OCI-LY3 (cell line): ENCODE data around the gene STAC2.

Experiments used
- H2AFZ ChIP-seq: fragments of 200-600, 300-600 bp; shearing (Covaris generic); 2 replicates; pipeline ENCODE4 v1.6.0; 2014; ENCODE audit warnings: antibody characterized with exemption, low read depth, low read length
- H3K27ac ChIP-seq: fragments of 200-600, 300-600 bp; sonication (generic); 2 replicates; pipeline ENCODE4 v1.5.1; 2014; ENCODE audit warnings: mild to moderate bottlenecking, low read length, moderate library complexity, mixed read lengths
- H3K27me3 ChIP-seq: fragments of 200-600, 300-600 bp; sonication (generic); 2 replicates; pipeline ENCODE4 v1.6.1; 2014; ENCODE audit warnings: low read depth, low read length, mixed read lengths
- H3K36me3 ChIP-seq: fragments of 200-600, 300-600 bp; sonication (generic); replicated peaks from 2 replicates; pipeline ENCODE3; 2014; ENCODE audit warnings: low read depth, low read length, mixed read lengths
- H3K4me1 ChIP-seq: fragments of 300-600, 200-600 bp; sonication (generic); 2 replicates; pipeline ENCODE4 v1.6.1; 2014; ENCODE audit warnings: low read length, mixed read lengths
- H3K4me2 ChIP-seq: fragments of 200-600, 300-600 bp; sonication (generic); 2 replicates; pipeline ENCODE4 v1.6.1; 2014; ENCODE audit warnings: low read length, mixed read lengths
- H3K4me3 ChIP-seq: fragments of 300-600, 200-600 bp; sonication (generic); 2 replicates; pipeline ENCODE4 v1.5.1; 2014; ENCODE audit warnings: antibody characterized with exemption, mild to moderate bottlenecking, low read length, moderate library complexity
- H3K79me2 ChIP-seq: fragments of 300-600, 200-600 bp; shearing (Covaris generic); 2 replicates; pipeline ENCODE4 v1.6.1; 2014; ENCODE audit warnings: mild to moderate bottlenecking, low read length, mixed read lengths
- H3K9ac ChIP-seq: fragments of 300-600, 200-600 bp; shearing (Covaris generic); 2 replicates; pipeline ENCODE4 v1.6.0; 2014; ENCODE audit warnings: mild to moderate bottlenecking, low read length, moderate library complexity
- H3K9me3 ChIP-seq: fragments of 200-600, 300-600 bp; shearing (Covaris generic); 2 replicates; pipeline ENCODE4 v1.6.1; 2014; ENCODE audit warnings: low read length, mixed read lengths; ENCODE audit not compliant: insufficient read depth
- H4K20me1 ChIP-seq: fragments of 200-600, 300-600 bp; sonication (generic); 2 replicates; pipeline ENCODE4 v1.6.1; 2016; ENCODE audit warnings: low read length, mixed read lengths; ENCODE audit not compliant: insufficient read depth
- CTCF ChIP-seq: fragments of 200-600, 300-600 bp; sonication (generic); IDR thresholded peaks from 2 replicates; pipeline ENCODE4 v1.5.1; 2014; ENCODE audit warnings: antibody characterized with exemption, low read length, low read depth
- EZH2phosphoT487 ChIP-seq: fragments of 200-600 bp; shearing (Covaris generic); IDR thresholded peaks from 2 replicates; pipeline ENCODE4 v1.6.1; 2018; ENCODE audit warnings: antibody characterized with exemption, mixed run types, low read depth

The STAC2 gene

GRCh38 chr17:39227364-39227919 lies 1.7 kb upstream of the STAC2 start:
- Histone ChIP-seq H2AFZ (no peak overlapping the region), H3K4me3 (no peak overlapping the region), H3K27ac (no peak overlapping the region), H4K20me1 (no peaks in the 10 kb centered on the region), H3K9ac (no peak overlapping the region), H3K9me3 (no peaks in the 10 kb centered on the region), H3K4me2 (no peak overlapping the region), H3K4me1 (peaks cover 6% of the 10 kb centered on the region), H3K27me3 (peaks cover 7% of the 10 kb centered on the region), H3K79me2 (no peaks in the 10 kb centered on the region), H3K36me3 (no peaks in the 10 kb centered on the region)
- TF ChIP-seq EZH2phosphoT487: no peak
- TF ChIP-seq CTCF: no peak

DNA sequence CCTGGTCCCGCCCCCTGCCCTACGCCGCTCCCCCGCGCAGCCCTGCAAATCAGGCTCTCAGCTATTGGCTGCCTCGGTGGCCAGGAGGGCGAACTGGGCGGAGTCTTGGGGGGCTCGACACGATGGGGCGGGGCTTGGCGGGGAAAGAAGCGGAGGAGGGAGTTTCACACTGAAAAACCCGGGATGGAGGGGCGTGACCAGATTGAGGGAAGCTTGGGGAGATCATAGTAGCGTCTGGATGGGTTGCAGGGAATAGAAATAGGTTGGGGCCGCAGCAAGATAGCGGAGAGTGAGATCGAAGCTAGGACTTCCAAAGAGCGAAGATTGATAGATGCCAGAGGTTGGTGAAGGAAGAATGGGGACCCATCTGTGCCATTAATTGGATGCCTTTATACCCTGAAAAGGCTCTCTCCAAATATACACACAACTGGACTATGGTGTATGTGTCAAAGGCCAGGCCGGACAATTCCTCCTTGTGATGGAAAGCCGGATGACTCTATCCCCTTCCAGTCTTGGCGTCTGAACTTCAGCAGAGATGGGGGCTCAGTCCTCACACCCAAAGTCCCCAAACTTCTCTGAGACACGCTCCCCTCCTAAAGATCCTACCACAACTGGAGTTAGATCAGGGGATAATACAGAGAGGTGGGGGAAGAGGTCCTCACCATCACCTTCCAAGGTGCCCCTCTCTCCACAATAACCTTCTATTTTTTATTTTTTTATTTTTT lies 376 bp upstream of the STAC2 start:
- Histone ChIP-seq H2AFZ (no peak overlapping the region), H3K27me3 (peaks cover 3% of the 10 kb centered on the region), H3K9me3 (no peaks in the 10 kb centered on the region), H3K4me2 (no peak overlapping the region), H3K36me3 (no peaks in the 10 kb centered on the region), H4K20me1 (no peaks in the 10 kb centered on the region), H3K4me1 (no peaks in the 10 kb centered on the region), H3K9ac (no peak overlapping the region), H3K27ac (no peak overlapping the region), H3K4me3 (no peak overlapping the region), H3K79me2 (no peaks in the 10 kb centered on the region)
- TF ChIP-seq EZH2phosphoT487 (no peak), CTCF (no peak)

- H3K4me2 ChIP-seq: no peak overlapping the region
- TF ChIP-seq CTCF (no peak), EZH2phosphoT487 (no peak)
- peaks cover 3% of the 10 kb centered on the region for H3K27me3 ChIP-seq
- no peaks in the 10 kb centered on the region for H3K4me1 ChIP-seq
- H3K27ac ChIP-seq: no peak overlapping the region
- no peak overlapping the region for H3K9ac ChIP-seq
- H3K36me3 ChIP-seq: no peaks in the 10 kb centered on the region
- no peaks in the 10 kb centered on the region for H3K9me3 ChIP-seq
- H2AFZ ChIP-seq: no peak overlapping the region
- no peak overlapping the region for H3K4me3 ChIP-seq
- H3K79me2 ChIP-seq: no peaks in the 10 kb centered on the region
- no peaks in the 10 kb centered on the region for H4K20me1 ChIP-seq
Observed at GRCh38 chr17:39224778-39225307, 902 bp downstream of the STAC2 start.

DNA sequence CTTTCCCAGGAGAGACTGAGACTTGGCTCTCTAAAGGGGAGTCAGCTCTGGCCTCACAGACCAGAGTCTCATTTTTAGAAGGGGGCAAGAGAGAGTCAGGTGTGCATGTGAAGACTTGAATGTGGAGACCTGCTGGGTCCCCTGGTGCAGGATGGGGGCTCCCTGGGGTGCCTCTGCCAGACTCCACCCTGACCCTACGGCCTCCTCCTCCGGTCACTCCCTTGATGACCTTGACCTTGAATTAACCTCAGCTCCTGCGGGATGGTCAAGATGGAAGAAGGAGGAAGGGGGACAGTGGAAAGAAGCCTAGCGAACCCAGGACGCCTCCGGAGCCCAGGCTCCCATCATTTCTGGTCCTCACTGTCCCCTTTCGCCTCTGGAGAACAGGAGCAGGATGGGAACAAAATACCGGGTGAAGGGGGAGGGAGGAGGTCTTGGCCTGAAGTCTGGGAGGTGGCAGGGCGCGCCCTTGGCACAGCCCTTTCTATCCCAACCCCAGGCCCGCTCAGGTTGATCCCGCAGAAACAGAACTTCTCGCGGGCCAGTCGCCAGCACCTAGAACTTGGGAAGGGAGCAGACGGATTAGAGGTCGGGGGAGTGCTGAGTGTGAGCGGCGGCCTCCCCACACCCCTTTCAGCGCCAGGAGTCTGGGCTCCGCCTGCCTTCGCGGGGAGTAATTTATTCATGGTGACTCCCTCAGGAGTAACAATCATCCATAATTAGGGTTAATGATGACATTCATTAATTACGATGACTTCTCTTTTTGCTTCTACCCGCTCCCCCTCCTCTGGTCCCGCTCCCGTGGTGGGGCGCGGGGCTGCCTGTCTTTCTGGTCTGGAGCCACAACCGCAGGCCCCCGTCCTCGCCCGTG lies 1.6 kb downstream of the STAC2 start:
- Histone ChIP-seq H4K20me1 (no peaks in the 10 kb centered on the region), H3K4me3 (no peak overlapping the region), H3K9me3 (no peaks in the 10 kb centered on the region), H3K27ac (no peak overlapping the region), H3K36me3 (no peaks in the 10 kb centered on the region), H3K27me3 (peaks cover 5% of the 10 kb centered on the region), H3K79me2 (no peaks in the 10 kb centered on the region), H3K4me1 (no peaks in the 10 kb centered on the region), H3K4me2 (no peak overlapping the region), H3K9ac (no peak overlapping the region), H2AFZ (no peak overlapping the region)
- no peak for TF ChIP-seq CTCF
- TF ChIP-seq EZH2phosphoT487: no peak
